Muscle layer of duodenum (tissue), 2 donors: ENCODE results near the gene KDM2A.

Source experiments
- H3K27ac ChIP-seq: one replicate; pipeline ENCODE4 v1.7.0; 2013; ENCODE audit warnings: mild to moderate bottlenecking, low read length
- H3K27me3 ChIP-seq: one replicate; pipeline ENCODE4 v1.7.0; 2013; ENCODE audit warnings: low read depth, mild to moderate bottlenecking, control low read depth, low read length
- H3K36me3 ChIP-seq, 2 donors: one replicate each; pipeline ENCODE4 v1.7.0; 2013; ENCODE audit warnings: low read length in 2 of 2, control low read depth in 1 of 2, mild to moderate bottlenecking in 1 of 2; ENCODE audit not compliant: insufficient read depth in 2 of 2, control insufficient read depth in 1 of 2
- H3K4me1 ChIP-seq, 2 donors: one replicate each; pipeline ENCODE4 v1.7.0; 2013; ENCODE audit warnings: low read length in 2 of 2, mild to moderate bottlenecking in 2 of 2, control low read depth in 1 of 2, moderate library complexity in 1 of 2; ENCODE audit not compliant: insufficient read depth in 2 of 2, control insufficient read depth in 1 of 2
- H3K4me3 ChIP-seq, 2 donors: one replicate each; pipeline ENCODE4 v1.7.0; 2013; ENCODE audit warnings: low read length in 2 of 2, low read depth in 1 of 2, mild to moderate bottlenecking in 1 of 2
- H3K9me3 ChIP-seq, 2 donors: one replicate each; pipeline ENCODE4 v1.7.0; 2013; ENCODE audit warnings: low read length in 2 of 2, control low read depth in 1 of 2, mild to moderate bottlenecking in 1 of 2; ENCODE audit not compliant: control insufficient read depth in 1 of 2
- donor health status: healthy.

The KDM2A gene

GRCh38 chr11:67118801-67119584, at the start of gene KDM2A:
KDM2A (plus strand) TSS chr11:67119263; CDS start chr11:67121317, 2,054 bp downstream.
- Histone ChIP-seq H3K4me1 (peaks cover 7 to 28% of the 10 kb centered on the region in 2 donors), H3K36me3 (no peaks in the 10 kb centered on the region), H3K27me3 (no peaks in the 10 kb centered on the region), H3K4me3 (peak within 1 kb of the TSS; percentile 79 to 97), H3K9me3 (no peaks in the 10 kb centered on the region), H3K27ac (peak within 1 kb of the TSS; percentile 86)

- Histone ChIP-seq H3K4me3 (peak overlapping the region; percentile 9 to 38), H3K36me3 (peaks cover 0 to 4% of the 10 kb centered on the region in 2 donors), H3K27ac (no peak overlapping the region), H3K4me1 (peaks cover 0 to 4% of the 10 kb centered on the region in 2 donors), H3K27me3 (no peaks in the 10 kb centered on the region), H3K9me3 (no peaks in the 10 kb centered on the region)
Measured at GRCh38 chr11:67071420-67072284, 47.4 kb upstream of the KDM2A start.

- peaks cover 0 to 4% of the 10 kb centered on the region in 2 donors for H3K4me1 ChIP-seq
- no peaks in the 10 kb centered on the region for H3K9me3 ChIP-seq
- no peak overlapping the region for H3K4me3 ChIP-seq
- no peaks in the 10 kb centered on the region for H3K27me3 ChIP-seq
- H3K36me3 ChIP-seq: no peaks in the 10 kb centered on the region
- no peak overlapping the region for H3K27ac ChIP-seq
Measured at GRCh38 chr11:67072295-67072694, 46.8 kb upstream of the KDM2A start.

- Histone ChIP-seq H3K36me3 (no peaks in the 10 kb centered on the region), H3K4me3 (no peak overlapping the region), H3K27ac (no peak overlapping the region), H3K9me3 (no peaks in the 10 kb centered on the region), H3K4me1 (peaks cover 0 to 4% of the 10 kb centered on the region in 2 donors), H3K27me3 (no peaks in the 10 kb centered on the region)
Measured at GRCh38 chr11:67073908-67074307, 45.2 kb upstream of the KDM2A start.

GRCh38 chr11:67076202-67076601, 42.9 kb upstream of the KDM2A start:
- H3K4me1 ChIP-seq: peaks cover 0 to 4% of the 10 kb centered on the region in 2 donors
- H3K36me3 ChIP-seq: no peaks in the 10 kb centered on the region
- no peak overlapping the region for H3K4me3 ChIP-seq
- no peak overlapping the region for H3K27ac ChIP-seq
- no peaks in the 10 kb centered on the region for H3K9me3 ChIP-seq
- H3K27me3 ChIP-seq: no peaks in the 10 kb centered on the region

- Histone ChIP-seq H3K27ac (no peak overlapping the region), H3K4me3 (no peak overlapping the region), H3K27me3 (no peaks in the 10 kb centered on the region), H3K36me3 (no peaks in the 10 kb centered on the region), H3K4me1 (peaks cover 5 to 7% of the 10 kb centered on the region in 2 donors), H3K9me3 (no peaks in the 10 kb centered on the region)
Measured at GRCh38 chr11:67079065-67079705, 39.9 kb upstream of the KDM2A start.

GRCh38 chr11:67082071-67082791, 36.8 kb upstream of the KDM2A start:
- Histone ChIP-seq H3K27ac (no peak overlapping the region), H3K27me3 (no peaks in the 10 kb centered on the region), H3K9me3 (no peaks in the 10 kb centered on the region), H3K4me3 (peak overlapping the region in 1 of 2 donors; percentile 0), H3K36me3 (no peaks in the 10 kb centered on the region), H3K4me1 (peaks cover 5 to 7% of the 10 kb centered on the region in 2 donors)

GRCh38 chr11:67083786-67084366, 35.2 kb upstream of the KDM2A start:
- Histone ChIP-seq H3K4me1 (peaks cover 5 to 7% of the 10 kb centered on the region in 2 donors), H3K36me3 (no peaks in the 10 kb centered on the region), H3K27ac (no peak overlapping the region), H3K27me3 (no peaks in the 10 kb centered on the region), H3K9me3 (no peaks in the 10 kb centered on the region), H3K4me3 (no peak overlapping the region)

GRCh38 chr11:67085617-67086016, 33.4 kb upstream of the KDM2A start:
- Histone ChIP-seq H3K36me3 (no peaks in the 10 kb centered on the region), H3K4me1 (peaks cover 5 to 7% of the 10 kb centered on the region in 2 donors), H3K4me3 (no peak overlapping the region), H3K27ac (no peak overlapping the region), H3K9me3 (no peaks in the 10 kb centered on the region), H3K27me3 (no peaks in the 10 kb centered on the region)

GRCh38 chr11:67090717-67091116, 28.3 kb upstream of the KDM2A start:
- H3K27me3 ChIP-seq: no peaks in the 10 kb centered on the region
- no peak overlapping the region for H3K4me3 ChIP-seq
- H3K27ac ChIP-seq: no peak overlapping the region
- no peaks in the 10 kb centered on the region for H3K4me1 ChIP-seq
- H3K9me3 ChIP-seq: no peaks in the 10 kb centered on the region
- H3K36me3 ChIP-seq: no peaks in the 10 kb centered on the region
